T-helper 1 cell treated with Interleukin-12 subunit alpha and Interleukin-12 subunit beta and Interleukin-4 antibody, amounts not matched to agents 30 ng/mL and 1 ng/mL, for 36 hours (primary cell): ENCODE results near the gene MAST3. TPM values are rescaled to one million over a fixed set of nuclear protein-coding genes. Genes with fewer than 3 reads are reported as not detected.

ENCODE experiments used
- intact Hi-C: fragments of 100-400 bp; cut with micrococcal nuclease; formaldehyde crosslinking; loops from one replicate; pipeline ENCODE4 v1.15.1; 2024
- total RNA-seq: library from RNA; stranded (reverse); gene quantifications from 2 replicates; pipeline ENCODE4 v1.2.3, GENCODE V29; 2022

Gene MAST3
- 38.9 and 39.0 TPM in 2 replicates for total RNA-seq

DNA sequence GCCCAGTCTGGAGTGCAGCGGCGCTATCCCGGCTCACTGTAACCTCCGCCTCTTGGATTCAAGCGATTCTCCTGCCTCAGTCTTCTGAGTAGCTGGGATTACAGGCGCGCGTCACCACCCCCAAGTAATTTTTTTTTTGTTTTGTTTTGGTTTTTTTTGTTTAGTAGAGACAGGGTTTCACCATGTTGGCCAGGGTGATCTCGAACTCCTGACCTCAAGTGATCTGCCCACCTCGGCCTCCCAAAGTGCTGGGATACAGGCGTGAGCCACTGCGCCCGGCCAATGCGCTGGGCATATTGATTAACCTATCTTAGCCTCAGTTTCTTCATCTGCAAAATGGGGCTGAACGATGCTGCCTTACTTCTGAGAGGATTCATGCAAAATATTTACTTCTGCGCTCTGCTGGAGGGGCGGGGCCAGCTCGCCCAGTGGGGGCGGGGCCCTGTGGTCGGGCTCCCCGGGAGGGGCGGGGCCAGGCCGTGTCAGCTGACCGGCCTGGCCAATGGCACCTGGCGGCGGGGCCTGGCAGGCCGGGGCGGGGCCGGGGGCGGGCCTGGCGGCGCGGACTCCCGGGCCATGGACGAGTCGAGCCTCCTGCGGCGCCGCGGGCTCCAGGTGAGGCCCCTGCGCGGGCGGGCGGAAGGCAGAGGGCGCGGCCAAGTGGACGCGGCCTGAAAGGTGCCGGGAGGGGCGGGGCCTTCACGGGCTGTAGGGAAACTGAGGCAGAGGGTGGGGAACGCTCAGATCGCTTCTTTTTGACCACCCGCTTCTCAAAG is at the start of gene MAST3:
Gene MAST3 (plus strand): TSS at position 562 of the 776 bp plus-strand sequence. CDS start 15 bp downstream, at position 577.
- intact Hi-C loops: loop anchor here (1.0 to 5.0 kb wide), 4 partner anchors 10 to 320 kb away; partner anchors contain the start of genes PIK3R2 and SSBP4

DNA sequence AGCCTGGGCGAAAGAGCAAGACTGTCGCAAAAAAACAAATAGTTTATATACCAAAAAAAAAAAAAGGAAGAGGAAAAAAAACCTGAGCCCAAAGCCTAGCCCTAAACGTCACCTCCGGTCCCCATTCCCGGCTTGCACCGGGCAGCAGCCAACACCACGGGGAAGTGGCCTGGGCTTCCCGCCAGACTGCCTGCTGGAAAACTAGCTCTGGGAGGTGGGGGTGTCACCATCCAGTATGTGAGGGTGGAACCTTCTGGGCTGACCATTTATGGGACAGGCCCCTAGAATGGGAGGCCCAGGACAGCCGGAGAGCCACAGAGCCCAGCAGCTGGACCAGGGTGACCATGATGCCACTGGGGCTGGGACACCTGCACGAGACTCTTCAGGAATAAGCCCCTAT is 48.2 kb upstream of the MAST3 start:
- intact Hi-C loops: no loop called here

DNA sequence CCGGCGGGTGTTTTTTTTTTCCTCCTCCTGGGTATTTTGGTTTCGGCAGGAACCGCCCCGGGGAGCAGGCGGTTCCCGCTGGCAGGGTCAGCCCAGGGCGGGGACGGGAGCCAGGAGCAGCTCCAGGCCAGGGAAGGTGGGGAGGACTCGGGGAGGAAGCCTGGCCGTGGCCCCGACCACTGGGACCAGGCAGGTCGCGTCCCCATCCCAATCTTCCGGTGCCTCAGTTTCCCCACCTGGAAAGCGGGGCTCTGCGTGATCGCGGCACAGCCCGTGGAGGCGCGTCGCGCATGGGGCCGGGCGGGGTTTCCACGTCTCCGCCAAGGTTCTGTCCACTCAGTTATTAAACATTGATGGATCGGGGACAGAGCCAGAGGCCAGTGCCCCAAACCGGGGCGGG is 45.7 kb upstream of the MAST3 start:
- intact Hi-C loops: no loop called here

DNA sequence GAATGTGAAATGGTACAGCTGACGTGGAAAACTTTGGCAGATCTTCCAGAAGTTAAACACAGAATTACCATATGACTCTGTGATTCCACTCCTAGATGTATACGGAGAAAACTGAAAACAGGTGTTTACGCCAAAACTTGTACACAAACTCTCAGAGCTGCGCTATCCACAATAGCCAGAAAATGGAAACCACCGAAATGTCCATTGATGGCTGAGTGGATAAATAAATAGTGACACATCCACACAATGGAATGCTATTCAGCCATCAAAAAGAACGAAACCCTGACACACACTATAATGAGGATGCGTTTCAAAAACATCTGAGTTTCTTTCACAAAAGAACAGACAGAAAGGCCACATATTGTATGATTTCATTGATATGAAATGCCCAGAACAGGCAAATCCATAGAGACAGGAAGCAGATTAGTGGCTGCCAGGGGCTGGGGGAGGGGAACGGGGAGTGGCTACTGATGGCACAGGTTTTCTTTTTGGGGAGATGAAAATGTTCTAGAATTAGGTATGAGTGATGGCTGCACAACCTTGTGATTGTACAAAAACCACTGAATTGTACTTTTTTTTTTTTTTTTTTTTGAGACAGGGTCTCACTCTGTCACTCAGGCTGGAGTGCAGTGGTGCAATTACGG is 43.9 kb upstream of the MAST3 start:
- intact Hi-C loops: no loop called here

DNA sequence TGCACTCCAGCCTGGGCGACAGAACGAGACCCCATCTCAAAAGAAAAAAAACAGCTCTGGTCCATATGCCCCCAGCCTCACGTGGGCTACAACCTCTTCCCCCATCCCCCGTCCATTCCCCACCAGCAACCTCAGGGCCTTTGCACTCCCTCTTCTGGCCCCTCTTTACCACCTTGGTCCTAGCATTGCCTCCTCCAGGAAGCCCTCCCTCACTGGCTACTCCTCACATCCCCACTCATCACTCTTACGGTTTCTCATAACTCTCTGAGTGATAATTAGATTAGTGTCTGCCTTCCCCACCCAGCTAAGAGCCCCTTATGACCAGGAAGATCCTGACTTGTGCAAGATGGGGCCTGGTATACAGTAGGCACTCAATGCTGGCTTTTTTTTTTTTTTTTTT is 41.6 kb upstream of the MAST3 start:
- intact Hi-C loops: no loop called here

DNA sequence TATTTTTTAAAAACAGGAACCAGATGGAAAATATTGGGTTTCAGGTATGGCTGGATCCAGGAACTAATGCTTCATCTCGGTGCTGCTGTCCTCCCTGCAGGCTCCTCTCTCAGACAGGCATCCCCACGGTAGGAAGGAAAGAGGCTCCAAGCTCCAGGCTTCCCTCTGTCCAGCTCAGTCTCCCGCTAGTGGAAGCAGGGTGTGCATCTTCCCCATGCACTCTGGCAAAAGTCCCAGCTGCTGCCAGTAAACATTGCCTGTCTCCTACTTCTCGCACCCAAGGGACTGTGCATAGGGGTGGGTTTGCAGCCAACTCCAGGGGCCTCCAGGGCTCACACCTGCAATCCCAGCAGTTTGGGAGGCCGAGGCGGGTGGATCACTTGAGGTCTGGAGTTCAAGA is 40.0 kb upstream of the MAST3 start:
- intact Hi-C loops: no loop called here

DNA sequence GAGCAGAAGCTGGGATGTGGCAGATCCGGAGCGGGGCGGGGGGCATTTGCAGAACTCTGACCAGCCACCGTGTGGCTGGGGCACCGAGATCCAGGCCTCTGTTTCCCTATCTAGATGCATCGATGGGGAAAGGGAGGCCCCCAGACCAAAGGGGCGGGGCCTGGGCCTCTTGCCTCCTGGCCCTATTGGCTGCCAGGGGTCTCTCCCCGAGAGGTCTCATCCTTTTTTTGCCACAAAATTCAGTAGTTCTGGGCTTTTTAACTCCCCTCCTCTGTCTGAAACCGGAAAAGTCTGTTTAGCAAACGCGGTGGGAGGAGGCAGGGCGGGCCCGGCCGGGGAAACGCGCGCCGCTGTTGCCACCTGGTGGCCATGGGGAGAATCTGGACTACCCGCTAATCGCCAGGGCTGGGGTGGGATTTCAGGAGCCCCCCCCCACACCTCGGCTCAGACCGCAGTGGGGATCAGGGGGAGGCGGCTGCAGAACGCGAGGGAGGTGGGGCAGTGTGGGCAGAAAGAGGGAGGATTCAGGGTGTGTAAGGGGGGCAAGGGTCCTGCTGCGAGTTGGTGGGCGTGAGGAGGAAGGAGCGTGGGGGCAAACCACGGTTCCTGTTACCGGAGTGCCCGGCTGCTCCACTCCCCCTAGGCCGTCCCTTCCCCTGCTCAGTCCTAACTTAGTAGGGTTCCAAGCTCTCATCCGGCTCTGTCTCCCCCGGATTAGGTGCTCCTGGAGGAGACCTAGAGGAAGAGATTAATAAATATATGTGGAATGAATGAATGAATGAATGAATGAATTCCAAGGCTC is 39.2 kb upstream of the MAST3 start:
- intact Hi-C loops: loop anchor here (1.0 to 2.0 kb wide), 5 partner anchors 14 to 120 kb away; no protein-coding TSS in a partner anchor

DNA sequence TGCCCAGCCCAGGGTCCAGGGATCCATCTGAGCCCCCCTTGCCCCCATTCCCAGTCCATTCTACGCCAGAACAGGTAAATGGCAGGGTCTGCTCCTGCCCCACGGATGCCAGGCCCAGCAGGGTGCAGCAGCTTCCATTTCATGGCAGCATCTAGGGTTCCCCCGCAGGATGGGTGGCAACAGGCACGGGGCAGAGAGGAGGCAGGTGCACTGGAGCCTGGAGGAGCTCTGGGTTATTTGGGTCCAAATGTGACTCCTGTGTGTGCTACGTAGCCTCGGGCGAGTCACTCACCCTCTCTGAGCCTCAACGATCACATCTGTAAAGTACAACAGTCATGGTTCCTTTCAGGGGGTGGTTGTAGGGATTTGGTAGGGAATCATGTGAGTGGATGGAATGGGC is 38.3 kb upstream of the MAST3 start:
- intact Hi-C loops: loop anchor here (2.0 kb wide), 2 partner anchors 14 to 112 kb away; no protein-coding TSS in a partner anchor

DNA sequence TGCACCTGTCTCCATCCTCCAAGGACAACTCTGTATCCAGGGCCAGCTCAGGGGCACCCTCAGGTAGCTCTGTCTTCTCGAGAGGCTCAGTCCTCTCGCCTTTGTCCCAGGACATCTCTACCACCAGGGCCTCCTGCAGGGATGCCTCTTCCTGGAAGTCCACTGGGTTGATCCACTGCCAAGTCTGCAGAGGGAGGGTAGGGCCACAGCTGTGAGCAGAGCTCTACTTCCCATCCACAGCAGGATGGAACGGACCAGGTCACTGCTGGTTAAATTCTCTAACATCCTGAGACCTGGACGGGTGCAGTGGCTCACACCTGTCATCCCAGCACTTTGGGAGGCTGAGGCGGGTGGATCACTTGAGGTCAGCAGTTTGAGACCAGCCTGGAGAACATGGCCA is 37.7 kb upstream of the MAST3 start:
- intact Hi-C loops: loop anchor here (2.0 to 5.0 kb wide), 3 partner anchors 15 to 192 kb away; no protein-coding TSS in a partner anchor

DNA sequence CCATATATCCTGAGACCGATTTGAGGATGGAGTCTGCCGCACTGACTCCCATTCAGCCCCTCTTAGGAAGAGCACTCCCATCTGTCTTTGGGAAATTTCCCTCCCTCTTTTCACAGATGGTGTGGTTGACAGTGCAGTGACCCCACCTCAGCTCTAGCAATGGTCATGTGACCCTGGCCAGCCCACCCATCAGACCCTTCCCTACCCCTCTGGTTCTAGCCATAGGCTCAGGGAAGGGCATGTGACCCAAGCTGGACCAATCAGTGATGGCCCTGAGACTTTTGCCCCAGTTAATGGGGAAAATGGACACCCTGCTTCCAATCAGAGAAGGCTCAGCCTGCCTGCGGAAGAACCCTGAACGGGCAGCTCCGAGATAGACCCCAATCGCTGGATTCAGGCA is 37.1 kb upstream of the MAST3 start:
- intact Hi-C loops: loop anchor here (5.0 kb wide), 1 partner anchor 192 kb away; no protein-coding TSS in a partner anchor

DNA sequence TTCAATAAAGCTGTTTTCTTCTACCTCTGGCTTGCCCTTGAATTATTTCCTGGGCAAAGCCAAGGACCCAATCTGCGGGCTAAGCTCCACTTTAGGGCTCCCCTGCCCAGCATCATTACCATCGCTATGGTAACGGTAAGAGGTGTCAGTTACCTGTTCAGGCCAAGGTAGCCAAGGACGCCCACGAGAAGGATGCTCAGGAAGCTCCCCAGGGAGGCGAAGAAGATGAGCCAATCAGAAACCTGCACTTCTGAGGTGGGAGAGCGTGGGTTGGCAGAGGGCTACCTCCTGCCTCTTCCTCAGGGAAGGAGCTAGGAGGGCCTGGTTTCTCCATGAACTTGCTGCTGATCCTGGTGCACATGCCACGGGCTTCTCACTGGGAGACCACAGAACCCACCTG is 35.5 kb upstream of the MAST3 start:
- intact Hi-C loops: loop anchor here (5.0 kb wide), 1 partner anchor 190 kb away; no protein-coding TSS in a partner anchor

DNA sequence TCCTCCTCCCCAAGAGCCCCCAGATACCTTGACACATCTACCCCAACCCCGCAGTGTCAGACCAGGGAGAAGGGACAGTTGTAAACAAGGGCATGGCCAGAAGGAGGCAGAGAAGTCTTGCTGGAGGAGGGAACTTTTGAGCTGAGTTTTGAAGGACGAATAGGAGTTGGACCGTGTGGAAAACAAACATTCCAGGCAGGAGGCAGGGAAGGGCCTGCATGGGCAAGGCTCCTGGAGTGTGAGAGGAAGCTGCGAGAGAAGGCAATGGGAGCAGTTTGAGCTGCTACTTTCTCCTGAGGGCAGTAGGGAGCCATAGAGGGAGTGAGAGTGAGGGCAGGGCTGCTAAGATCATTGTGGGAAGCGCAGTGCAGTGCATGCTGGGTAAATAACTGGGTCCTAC is 34.1 kb upstream of the MAST3 start:
- intact Hi-C loops: loop anchor here (5.0 kb wide), 1 partner anchor 189 kb away; no protein-coding TSS in a partner anchor

DNA sequence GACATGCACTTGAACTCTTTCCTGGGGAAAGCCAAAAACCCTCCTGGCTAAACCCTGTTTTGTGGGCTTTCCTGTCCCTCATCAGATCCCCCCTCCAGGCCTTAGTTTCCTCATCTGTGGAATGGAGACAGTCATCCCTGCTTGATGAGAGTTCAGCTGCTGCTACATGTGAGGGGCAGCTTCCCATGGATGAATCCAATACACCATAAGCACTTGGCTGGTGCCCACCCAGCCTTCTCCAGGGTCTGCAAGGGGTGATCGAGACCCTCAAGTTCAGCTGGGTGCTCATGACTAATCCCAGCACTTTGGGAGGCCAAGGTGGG is 32.4 kb upstream of the MAST3 start:
- intact Hi-C loops: no loop called here

DNA sequence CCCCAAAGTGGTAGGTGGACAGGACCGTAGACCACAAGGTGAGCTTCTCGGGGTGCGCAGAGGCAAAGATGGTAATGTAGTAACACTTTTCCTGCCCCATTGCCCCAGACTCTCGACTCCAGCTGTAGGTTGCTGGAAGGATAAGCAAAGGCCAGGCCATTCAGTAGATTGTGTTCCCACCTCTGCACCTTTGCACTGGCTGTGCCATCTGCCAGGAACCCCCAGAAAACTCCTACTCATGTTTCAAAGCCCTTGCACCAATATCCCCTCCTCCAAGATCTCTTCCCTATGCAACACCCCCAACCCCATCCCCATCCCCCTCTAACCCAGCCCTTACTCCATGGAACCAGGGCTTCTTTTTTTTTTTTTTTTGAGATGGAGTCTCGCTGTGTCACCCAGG is 29.2 kb upstream of the MAST3 start:
- intact Hi-C loops: no loop called here

DNA sequence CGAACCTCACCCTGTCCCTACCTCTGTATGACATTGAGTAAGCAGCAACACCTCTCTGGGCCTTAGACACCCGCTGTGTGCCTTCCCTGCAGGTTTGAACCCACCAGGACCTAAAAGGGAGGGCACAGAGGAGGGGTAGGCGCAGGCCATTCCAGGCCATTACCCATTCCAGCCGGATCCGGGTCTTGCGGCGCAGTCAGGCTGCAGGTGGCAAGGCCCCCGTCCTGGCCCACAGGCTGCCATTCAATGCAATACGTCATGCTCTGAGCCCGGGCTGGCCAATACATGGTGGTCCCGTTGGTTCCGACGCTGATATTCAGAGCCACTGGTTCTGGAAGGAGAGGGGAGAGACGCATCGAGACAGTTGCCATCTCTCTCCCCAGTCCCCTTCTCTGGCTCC is 28.2 kb upstream of the MAST3 start:
- intact Hi-C loops: no loop called here

DNA sequence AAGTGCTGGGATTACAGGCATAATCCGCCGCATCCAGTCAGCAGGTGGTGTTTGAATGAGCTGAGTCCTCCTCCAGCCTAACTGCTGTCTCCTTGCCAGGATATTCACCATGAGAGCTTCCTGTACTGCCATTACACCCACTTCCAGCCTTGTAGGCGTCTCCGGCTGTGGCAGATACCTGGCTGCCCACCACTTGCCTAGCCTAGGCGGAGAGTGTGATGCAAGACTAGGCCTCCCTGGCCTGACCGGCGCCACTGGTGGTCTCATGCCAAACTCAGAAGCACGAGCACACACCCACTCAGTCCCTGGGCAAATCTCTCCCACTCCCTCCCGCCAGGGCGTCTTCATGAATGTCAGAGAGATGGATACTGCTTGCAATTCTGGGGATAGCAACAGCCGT is 27.4 kb upstream of the MAST3 start:
- intact Hi-C loops: no loop called here

DNA sequence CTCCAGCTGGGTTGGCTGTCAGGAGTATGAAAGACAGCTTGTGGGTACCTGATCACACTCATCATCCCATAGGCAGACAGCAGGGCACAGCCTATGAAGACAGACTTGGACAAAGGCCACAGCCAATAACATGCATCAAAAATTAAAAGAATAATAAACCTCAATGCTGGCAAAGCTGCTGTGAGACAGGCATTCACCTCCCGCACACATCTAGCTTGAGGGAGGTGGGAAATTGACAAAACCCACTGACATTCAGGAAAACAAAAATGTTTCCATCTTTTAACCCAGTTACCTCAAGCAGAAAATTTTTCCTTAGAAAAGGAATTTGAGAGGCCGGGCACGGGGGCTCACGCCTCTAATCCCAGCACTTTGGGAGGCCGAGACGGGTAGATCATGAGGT is 25.2 kb upstream of the MAST3 start:
- intact Hi-C loops: no loop called here

DNA sequence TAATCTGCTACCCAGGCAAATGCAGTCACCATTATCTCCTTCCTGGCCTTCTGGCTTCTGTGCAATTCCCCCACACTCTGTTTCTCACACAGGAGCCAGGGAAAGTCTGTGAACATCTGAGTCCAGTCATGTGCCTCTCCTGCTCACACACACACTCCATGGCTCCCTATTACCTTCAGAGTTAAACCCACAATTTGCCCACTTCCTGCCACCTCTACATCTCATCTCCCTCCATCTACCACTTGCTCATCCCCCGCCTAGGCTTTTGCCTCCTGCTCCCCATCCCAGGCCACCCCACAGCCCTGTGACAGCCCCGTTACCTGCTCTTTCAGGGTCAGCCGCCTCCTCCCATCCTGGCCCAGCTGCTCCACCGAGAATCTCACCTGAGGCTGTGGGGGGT is 24.4 kb upstream of the MAST3 start:
- intact Hi-C loops: no loop called here

DNA sequence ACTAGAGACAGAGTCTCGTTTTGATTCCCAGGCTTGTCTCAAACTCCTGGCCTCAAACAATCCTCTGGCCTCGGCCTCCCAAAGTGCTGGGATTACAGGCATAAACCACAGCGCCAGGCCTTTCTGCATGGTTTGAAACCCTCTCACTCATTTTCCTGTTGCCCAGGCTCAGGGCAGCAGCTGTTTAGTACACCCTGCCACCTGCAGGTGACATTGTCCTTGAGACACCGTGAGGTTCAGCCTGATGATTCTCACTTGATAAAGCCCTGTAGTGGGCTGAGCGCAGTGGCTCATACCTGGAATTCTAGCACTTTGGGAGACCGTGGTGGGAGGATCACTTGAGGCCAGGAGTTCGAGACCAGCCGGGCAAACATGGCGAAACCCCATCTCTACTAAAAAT is 23.4 kb upstream of the MAST3 start:
- intact Hi-C loops: no loop called here

DNA sequence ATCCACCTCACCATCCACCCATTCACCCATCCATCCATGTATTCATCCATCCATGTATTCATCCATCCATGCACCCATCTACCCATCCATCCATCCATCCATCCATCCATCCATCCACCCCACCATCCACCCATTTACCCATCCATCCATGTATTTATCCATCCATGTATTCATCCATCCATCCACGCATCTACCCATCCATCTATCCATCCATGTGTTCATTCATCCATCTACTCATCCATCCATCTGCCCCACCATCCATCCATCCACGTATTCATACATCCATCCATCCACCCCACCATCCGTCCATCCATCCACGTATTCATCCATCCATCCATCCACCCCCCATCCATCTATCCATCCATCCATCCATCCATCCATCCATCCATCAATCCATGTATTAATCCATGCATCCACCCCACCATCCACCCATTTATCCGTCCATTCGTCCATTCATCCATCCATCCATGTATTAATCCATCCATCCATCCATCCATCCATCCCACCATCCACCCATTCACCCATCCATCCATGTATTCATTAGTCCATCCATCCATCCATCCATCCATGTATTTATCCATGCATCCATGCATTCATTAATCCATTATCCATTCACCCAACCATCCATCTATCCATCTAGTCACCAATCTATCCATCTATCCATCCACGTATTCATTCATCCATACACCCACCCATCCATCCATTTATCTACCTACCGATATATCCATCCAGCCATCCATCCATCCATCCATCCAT is 13.5 kb upstream of the MAST3 start:
- intact Hi-C loops: no loop called here
